ENCODE results near the gene CACNG3.

CACNG3 gene

DNA sequence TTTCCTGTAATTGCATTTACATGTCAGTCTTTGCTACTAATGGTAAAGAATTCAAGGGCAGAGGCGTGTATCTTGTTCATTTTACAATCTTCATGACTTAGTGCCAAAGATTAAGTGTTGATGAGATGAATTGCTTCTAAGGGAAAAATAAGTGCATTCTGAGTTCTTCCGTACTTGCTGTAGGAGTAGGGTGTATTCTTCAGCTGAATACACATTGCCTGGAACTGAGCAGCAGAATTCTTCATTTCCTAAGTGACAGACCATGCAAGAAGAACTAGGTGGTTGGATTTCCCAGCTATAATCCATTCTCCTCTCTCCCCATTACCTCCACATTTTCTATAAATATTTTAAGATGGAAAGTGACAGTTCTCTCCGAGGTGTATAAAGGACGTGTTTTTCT is 104.8 kb downstream of the CACNG3 start:
- no peak for DNase-seq (ENCODE audit: low read depth)
- TF ChIP-seq CTCF (IDR thresholded peaks at IDR 0.05; ENCODE audit: insufficient read depth, low read depth, low read length, missing control alignments): no peak
- H3K4me3 ChIP-seq (ENCODE audit: low read length): no peak overlapping the region

DNA sequence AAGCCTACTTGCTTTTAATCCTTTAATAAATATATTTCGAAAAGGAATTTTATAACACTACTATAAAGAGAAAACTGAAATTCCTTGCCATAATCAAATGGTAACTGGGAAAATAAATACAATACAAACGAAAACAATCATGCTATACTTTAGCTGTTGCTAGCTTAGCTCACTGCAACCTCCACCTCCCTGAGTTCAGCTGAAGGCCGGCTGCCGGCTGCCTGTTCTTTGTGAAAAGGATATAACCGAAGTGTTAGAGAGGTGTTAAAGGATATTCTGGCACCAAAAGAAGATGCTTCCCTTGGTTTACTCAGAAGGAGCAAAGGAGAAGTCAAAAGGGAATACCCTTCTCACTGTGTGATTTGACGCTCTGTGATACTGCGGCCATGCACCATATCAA is 108.5 kb downstream of the CACNG3 start:
- TF ChIP-seq CTCF (IDR thresholded peaks at IDR 0.05; ENCODE audit: insufficient read depth, low read depth, low read length, missing control alignments): no peak
- DNase-seq (ENCODE audit: low read depth): no peak
- no peak overlapping the region for H3K4me3 ChIP-seq (ENCODE audit: low read length)

GRCh38 chr16:24367186-24367710 is 111.1 kb downstream of the CACNG3 start:
- no peak for TF ChIP-seq CTCF (IDR thresholded peaks at IDR 0.05; ENCODE audit: insufficient read depth, low read depth, low read length, missing control alignments)
- DNase-seq (ENCODE audit: low read depth): no peak

GRCh38 chr16:24372824-24373223 is 116.7 kb downstream of the CACNG3 start:
- no peak for DNase-seq (ENCODE audit: low read depth)
- no peak for TF ChIP-seq CTCF (IDR thresholded peaks at IDR 0.05; ENCODE audit: insufficient read depth, low read depth, low read length, missing control alignments)
- H3K4me3 ChIP-seq (ENCODE audit: low read length): no peak overlapping the region

More at GRCh38 chr16:24367186-24367710, 111.1 kb downstream of the CACNG3 start:
- H3K4me3 ChIP-seq (ENCODE audit: low read length): no peak overlapping the region

GRCh38 chr16:24378999-24379398 is 122.9 kb downstream of the CACNG3 start:
- TF ChIP-seq CTCF (IDR thresholded peaks at IDR 0.05; ENCODE audit: insufficient read depth, low read depth, low read length, missing control alignments): no peak
- H3K4me3 ChIP-seq (ENCODE audit: low read length): no peak overlapping the region
- no peak for DNase-seq (ENCODE audit: low read depth)

- no peak overlapping the region for H3K4me3 ChIP-seq (ENCODE audit: low read length)
- DNase-seq (ENCODE audit: low read depth): no peak
- TF ChIP-seq CTCF (IDR thresholded peaks at IDR 0.05; ENCODE audit: insufficient read depth, low read depth, low read length, missing control alignments): no peak
Observed at GRCh38 chr16:24381470-24382118, 125.5 kb downstream of the CACNG3 start.
